GM12872 (cell line): Measurements from ENCODE around the gene DELE1.

Experiments
- TF ChIP-seq, protein P1 (sequence below): IDR thresholded peaks from 3 replicates; pipeline ENCODE4 v1.5.1; 2011; ENCODE audit warnings: low read depth, mild to moderate bottlenecking, low read length, moderate library complexity; ENCODE audit not compliant: insufficient read depth

DELE1 gene

GRCh38 chr5:141954194-141954593, 30.5 kb downstream of the DELE1 start:
- TF ChIP-seq, protein P1, sequence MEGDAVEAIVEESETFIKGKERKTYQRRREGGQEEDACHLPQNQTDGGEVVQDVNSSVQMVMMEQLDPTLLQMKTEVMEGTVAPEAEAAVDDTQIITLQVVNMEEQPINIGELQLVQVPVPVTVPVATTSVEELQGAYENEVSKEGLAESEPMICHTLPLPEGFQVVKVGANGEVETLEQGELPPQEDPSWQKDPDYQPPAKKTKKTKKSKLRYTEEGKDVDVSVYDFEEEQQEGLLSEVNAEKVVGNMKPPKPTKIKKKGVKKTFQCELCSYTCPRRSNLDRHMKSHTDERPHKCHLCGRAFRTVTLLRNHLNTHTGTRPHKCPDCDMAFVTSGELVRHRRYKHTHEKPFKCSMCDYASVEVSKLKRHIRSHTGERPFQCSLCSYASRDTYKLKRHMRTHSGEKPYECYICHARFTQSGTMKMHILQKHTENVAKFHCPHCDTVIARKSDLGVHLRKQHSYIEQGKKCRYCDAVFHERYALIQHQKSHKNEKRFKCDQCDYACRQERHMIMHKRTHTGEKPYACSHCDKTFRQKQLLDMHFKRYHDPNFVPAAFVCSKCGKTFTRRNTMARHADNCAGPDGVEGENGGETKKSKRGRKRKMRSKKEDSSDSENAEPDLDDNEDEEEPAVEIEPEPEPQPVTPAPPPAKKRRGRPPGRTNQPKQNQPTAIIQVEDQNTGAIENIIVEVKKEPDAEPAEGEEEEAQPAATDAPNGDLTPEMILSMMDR, result no peak

DNA sequence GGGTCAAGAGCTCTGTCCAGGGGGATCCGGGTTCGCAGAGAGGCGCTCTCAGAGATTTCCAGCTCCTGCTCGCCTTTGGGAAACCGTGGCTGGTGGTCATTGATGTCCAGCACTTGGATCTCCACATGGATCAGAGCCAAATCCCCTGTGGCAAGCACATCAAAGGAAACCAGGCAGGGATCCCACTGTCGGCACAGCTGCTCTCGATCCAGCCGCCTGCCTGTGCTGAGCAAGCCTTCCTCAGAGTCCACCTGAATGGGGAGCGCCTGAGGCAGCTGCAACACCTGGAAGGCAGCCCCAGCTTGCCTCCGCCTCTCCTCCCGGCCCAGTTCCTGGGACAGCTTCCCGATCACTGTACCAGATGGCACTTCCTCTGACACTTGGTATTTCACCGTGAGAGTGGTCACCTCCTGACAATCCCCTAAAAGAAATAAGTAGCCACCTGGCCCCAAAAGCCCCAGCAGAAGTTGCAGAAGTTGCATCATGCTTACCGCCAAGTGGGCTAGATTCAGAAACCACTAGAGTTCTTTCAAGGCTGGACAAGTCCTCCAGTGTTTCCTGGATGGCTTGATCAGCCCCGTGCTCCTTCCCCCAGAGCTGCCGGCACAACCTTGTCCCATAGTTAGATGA, 33.8 kb downstream of the DELE1 start:
- TF ChIP-seq, protein P1, result no peak

- TF ChIP-seq, protein P1, result no peak
Observed at GRCh38 chr5:141958113-141958512, 34.4 kb downstream of the DELE1 start, which contains the start of gene PCDH12. Gene PCDH12, minus strand, starts transcription at chr5:141958202. Its CDS starts 351 bp downstream, at chr5:141957851.

GRCh38 chr5:141958546-141959172, 35.0 kb downstream of the DELE1 start:
- TF ChIP-seq, protein P1, result no peak

DNA sequence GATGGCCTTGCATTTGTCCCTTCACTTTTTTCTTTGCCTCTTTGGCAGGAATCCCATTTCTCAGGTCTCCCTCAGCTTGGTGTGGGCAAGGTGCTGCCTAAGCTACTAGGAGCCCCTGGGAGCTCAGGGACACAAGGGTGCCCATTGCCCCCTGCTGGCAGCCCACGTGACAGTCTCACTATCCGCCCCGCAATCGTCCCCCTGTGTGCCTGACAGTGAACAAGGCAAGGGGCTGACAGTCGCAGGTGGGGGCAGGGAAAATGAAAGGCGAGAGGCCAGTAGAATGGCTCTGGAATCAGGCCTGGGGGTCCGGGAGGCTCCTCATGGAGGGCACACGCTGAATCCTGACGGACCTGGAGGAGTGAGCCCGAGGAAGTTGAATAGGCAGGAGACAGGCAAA, 36.3 kb downstream of the DELE1 start:
- TF ChIP-seq, protein P1, result peak; percentile 56

- TF ChIP-seq, protein P1, result peak; percentile 86
Observed at GRCh38 chr5:141960449-141961323, 37.0 kb downstream of the DELE1 start.

DNA sequence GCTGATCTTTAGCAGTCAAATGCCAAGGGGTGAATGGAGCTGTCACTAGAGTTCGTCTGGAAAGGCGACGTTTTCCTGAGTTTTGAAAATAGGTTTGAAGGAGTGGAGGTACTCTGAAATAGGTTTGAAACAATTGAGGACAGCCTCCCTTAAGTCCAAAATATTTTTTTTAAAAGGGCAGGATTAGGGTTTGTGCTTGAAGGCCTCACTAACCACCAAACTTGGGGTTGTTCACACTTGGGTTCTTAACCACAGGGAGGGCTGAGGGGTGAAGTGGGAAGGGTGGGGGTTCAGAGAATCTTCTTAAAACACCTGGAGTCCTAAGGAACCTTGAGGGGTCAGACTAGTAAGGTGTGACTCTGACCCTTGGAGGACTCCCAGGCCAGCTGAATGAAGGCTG, 37.8 kb downstream of the DELE1 start:
- TF ChIP-seq, protein P1, result no peak
